KMS-11 (cell line): ENCODE measurements around the gene BBC3.
"Not testable (repeated sequence)": the region's sequence is repeated elsewhere in the genome, so short reads cannot be mapped to it uniquely, and the experiment has no call there.

ENCODE experiments used
- H2AFZ ChIP-seq: fragments of 200-600 bp; sonication (generic); 2 replicates; pipeline ENCODE4 v1.6.1; 2016; ENCODE audit warnings: antibody characterized with exemption, mixed run types, low read depth
- H3K27ac ChIP-seq: fragments of 200-600 bp; sonication (generic); 2 replicates; pipeline ENCODE4 v1.6.1; 2016; ENCODE audit warnings: mild to moderate bottlenecking, mixed run types
- H3K27me3 ChIP-seq: fragments of 200-600 bp; sonication (generic); 2 replicates; pipeline ENCODE4 v1.6.1; 2017; ENCODE audit warnings: mild to moderate bottlenecking, low read depth, mixed run types, moderate library complexity; ENCODE audit not compliant: insufficient read depth
- H3K36me3 ChIP-seq: fragments of 200-600 bp; sonication (generic); 2 replicates; pipeline ENCODE4 v1.6.1; 2017; ENCODE audit warnings: mild to moderate bottlenecking, mixed run types; ENCODE audit not compliant: insufficient read depth
- H3K4me1 ChIP-seq: fragments of 200-600 bp; sonication (generic); 2 replicates; pipeline ENCODE4 v1.6.1; 2016; ENCODE audit warnings: mild to moderate bottlenecking, low read depth, mixed run types; ENCODE audit not compliant: poor library complexity, severe bottlenecking
- H3K4me2 ChIP-seq: fragments of 200-600 bp; sonication (generic); 2 replicates; pipeline ENCODE4 v1.7.0; 2016; ENCODE audit warnings: mild to moderate bottlenecking, mixed run types
- H3K4me3 ChIP-seq: fragments of 200-600 bp; sonication (generic); IDR thresholded peaks from 2 replicates; pipeline ENCODE4 v1.6.1; 2017; ENCODE audit warnings: low read depth, low read length, mixed read lengths; ENCODE audit not compliant: insufficient read depth
- H3K79me2 ChIP-seq: fragments of 200-600 bp; sonication (generic); 2 replicates; pipeline ENCODE4 v1.6.1; 2016; ENCODE audit warnings: low read depth, mixed run types; ENCODE audit not compliant: insufficient read depth
- H3K9ac ChIP-seq: fragments of 200-600 bp; sonication (generic); 2 replicates; pipeline ENCODE4 v1.6.1; 2016; ENCODE audit warnings: mild to moderate bottlenecking, mixed run types
- H4K20me1 ChIP-seq: fragments of 200-600 bp; sonication (generic); 2 replicates; pipeline ENCODE4 v1.6.1; 2016; ENCODE audit warnings: mild to moderate bottlenecking, mixed run types; ENCODE audit not compliant: insufficient read depth
- CTCF ChIP-seq: fragments of 200-600 bp; sonication (generic); conservative IDR thresholded peaks from 2 replicates; pipeline ENCODE4 v1.6.1; 2017; ENCODE audit warnings: low read depth, mild to moderate bottlenecking, antibody characterized with exemption, low read length, moderate library complexity, mixed read lengths

The BBC3 gene

DNA sequence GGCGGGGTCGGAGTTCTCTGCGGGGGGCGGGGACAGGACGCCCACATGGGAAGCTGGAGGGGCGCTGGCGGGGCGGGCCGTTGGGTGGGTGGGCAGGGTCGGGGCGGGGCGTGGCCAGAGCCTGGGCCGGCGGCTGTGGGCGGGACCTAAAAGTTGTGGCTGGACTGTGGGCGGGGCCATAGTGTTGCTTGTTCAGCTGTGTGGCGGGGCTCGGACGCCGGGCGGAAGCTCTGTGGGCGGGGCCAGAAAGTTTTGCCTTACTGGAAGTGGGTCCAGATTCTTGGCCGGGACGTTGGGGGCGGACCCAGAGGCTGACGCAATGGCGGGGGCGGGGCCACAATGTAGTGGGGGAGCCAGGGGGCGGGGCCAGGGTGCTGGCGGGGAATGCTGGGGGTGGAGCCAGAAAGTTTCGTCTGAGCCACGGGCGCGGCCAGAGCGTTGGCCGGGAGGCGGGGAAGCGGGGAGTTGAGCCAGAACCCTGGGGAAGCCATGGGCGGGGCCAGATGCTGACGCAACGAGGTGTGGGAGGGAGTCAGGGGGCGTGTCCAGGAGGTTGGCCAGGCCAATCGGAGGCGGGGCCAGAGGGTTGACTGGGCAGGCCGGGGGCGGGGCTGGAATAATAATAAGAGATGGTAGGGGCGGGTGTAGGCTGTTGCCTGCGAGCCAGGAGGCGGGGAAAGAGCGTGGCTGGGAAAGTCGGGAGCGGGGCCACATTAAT is 25.9 kb upstream of the BBC3 start:
- Histone ChIP-seq H3K4me1 (peaks cover 12% of the 10 kb centered on the region), H3K4me2 (no peak overlapping the region), H4K20me1 (no peaks in the 10 kb centered on the region), H3K27me3 (0 out of 2 replicates have a peak, but pooled peaks cover 3% of the 10 kb centered on the region), H2AFZ (no peak overlapping the region), H3K36me3 (no peaks in the 10 kb centered on the region), H3K79me2 (0 out of 2 replicates have a peak, but pooled peaks cover 6% of the 10 kb centered on the region), H3K4me3 (no peak overlapping the region), H3K27ac (peak overlapping the region; percentile 35), H3K9ac (peak overlapping the region; percentile 44; the same call in 1 of the 2 replicates)
- no peak for TF ChIP-seq CTCF

- TF ChIP-seq CTCF, result no peak
- Histone ChIP-seq H3K27ac (peak within 1 kb of the TSS; percentile 41), H3K9ac (peak within 1 kb of the TSS; percentile 61; the same call in 1 of the 2 replicates), H3K4me1 (peaks cover 11% of the 10 kb centered on the region), H3K79me2 (0 out of 2 replicates have a peak, but pooled peaks cover 6% of the 10 kb centered on the region), H3K36me3 (no peaks in the 10 kb centered on the region), H3K4me2 (peak within 1 kb of the TSS; percentile 87), H2AFZ (peak within 1 kb of the TSS; percentile 87), H3K27me3 (0 out of 2 replicates have a peak, but pooled peaks cover 3% of the 10 kb centered on the region), H4K20me1 (no peaks in the 10 kb centered on the region), H3K4me3 (no peak within 1 kb of the TSS)
These were observed 25.1 kb upstream of the BBC3 start, which contains the start of gene CCDC9 for GRCh38 chr19:47255879-47256692. Gene CCDC9, plus strand, starts transcription at chr19:47256525. Its CDS starts 1,876 bp downstream, at chr19:47258401.

DNA sequence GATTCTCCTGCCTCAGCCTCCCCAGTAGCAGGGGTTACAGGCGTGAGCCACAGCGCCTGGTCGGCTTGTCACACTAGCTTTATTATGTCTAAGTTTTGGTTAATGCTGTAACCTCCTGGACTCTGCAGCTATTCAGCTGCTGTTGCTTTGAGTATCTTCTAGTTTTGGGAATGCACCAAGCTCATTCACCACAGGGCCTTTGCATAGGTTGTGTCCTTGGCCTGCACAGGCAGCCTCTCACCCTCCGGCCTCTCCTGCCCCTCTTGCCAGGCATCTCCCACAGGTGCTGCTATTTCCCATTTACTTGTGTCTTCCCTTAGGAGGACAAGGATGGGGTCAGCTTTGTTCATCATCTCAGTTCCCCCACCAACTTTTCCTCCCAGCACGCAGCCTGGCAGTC is 23.0 kb upstream of the BBC3 start:
- no peaks in the 10 kb centered on the region for H3K36me3 ChIP-seq
- H3K79me2 ChIP-seq, result 0 out of 2 replicates have a peak, but pooled peaks cover 5% of the 10 kb centered on the region
- H3K4me2 ChIP-seq, result no peak overlapping the region
- no peak overlapping the region for H3K4me3 ChIP-seq
- H3K27ac ChIP-seq, result no peak overlapping the region
- no peak for TF ChIP-seq CTCF
- peaks cover 15% of the 10 kb centered on the region for H3K4me1 ChIP-seq
- H3K27me3 ChIP-seq, result 0 out of 2 replicates have a peak, but pooled peaks cover 3% of the 10 kb centered on the region
- no peaks in the 10 kb centered on the region for H4K20me1 ChIP-seq
- H2AFZ ChIP-seq, result no peak overlapping the region
- H3K9ac ChIP-seq, result no peak overlapping the region

DNA sequence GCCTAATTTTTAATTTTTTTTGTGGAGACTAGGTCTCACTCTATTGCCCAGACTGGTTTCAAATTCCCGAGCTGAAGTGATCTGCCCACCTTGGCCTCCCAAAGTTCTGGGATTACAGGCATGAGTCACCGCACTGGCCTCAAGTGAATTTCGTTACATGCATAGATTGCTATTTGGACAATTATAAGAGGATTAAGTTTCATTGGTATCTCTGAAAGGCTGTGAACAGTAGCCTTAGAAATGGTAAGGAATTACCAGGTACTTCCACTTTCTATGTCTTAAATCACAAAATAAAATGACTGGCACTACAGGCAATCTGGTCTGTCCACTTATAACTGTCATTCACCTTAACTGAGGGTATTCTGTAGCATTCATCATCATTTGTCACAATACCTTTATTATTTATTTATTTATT is 22.5 kb upstream of the BBC3 start:
- TF ChIP-seq CTCF, result no peak
- Histone ChIP-seq H3K36me3 (no peaks in the 10 kb centered on the region), H3K79me2 (0 out of 2 replicates have a peak, but pooled peaks cover under 1% of the 10 kb centered on the region), H3K27me3 (0 out of 2 replicates have a peak, but pooled peaks cover 3% of the 10 kb centered on the region), H3K27ac (no peak overlapping the region), H3K4me1 (peaks cover 14% of the 10 kb centered on the region), H3K4me3 (no peak overlapping the region), H2AFZ (no peak overlapping the region), H3K9ac (no peak overlapping the region), H3K4me2 (no peak overlapping the region), H4K20me1 (no peaks in the 10 kb centered on the region)

DNA sequence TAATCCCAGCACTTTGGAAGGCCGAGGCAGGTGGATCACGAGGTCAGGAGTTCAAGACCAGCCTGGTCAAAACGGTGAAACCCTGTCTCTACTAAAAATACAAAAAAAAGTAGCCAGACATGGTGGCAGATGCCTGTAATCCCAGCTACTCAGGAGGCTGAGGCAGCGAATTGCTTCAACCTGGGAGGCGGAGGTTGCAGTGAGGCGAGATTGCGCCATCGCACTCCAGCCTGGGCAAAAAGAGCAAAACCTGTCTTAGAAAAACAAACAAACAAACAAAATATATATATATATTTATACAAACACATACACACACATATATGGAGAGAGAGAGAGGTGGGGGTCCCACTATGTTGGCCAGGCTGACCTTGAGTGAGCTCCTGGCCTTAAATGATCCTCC is 22.0 kb upstream of the BBC3 start:
- H3K27ac ChIP-seq, H3K4me1 ChIP-seq, H3K36me3 ChIP-seq, H3K79me2 ChIP-seq, H3K9ac ChIP-seq, H3K4me3 ChIP-seq, H3K4me2 ChIP-seq, H3K27me3 ChIP-seq, H4K20me1 ChIP-seq, H2AFZ ChIP-seq: not testable (repeated sequence)
